GM13976 (cell line): ENCODE measurements around the gene YBX1.

Experiments
- DNase-seq: peaks from one replicate; pipeline ENCODE4 v3.0.0; 2012; ENCODE audit warnings: low spot score
- in situ Hi-C: fragments of 300-500 bp; cut with MboI; formaldehyde crosslinking; loops from one replicate; pipeline ENCODE4 v1.12.0; 2022; ENCODE audit warnings: low sequenced_read_pairs, mixed read lengths, inconsistent platforms; ENCODE audit not compliant: unreplicated experiment
- TF ChIP-seq, protein P1 (sequence below): IDR thresholded peaks from 2 replicates; pipeline ENCODE4 v1.5.1; 2012; ENCODE audit warnings: borderline replicate concordance, mild to moderate bottlenecking; ENCODE audit not compliant: insufficient read depth; ENCODE audit errors: extremely low read depth, missing control alignments, control extremely low read depth

The YBX1 gene

DNA sequence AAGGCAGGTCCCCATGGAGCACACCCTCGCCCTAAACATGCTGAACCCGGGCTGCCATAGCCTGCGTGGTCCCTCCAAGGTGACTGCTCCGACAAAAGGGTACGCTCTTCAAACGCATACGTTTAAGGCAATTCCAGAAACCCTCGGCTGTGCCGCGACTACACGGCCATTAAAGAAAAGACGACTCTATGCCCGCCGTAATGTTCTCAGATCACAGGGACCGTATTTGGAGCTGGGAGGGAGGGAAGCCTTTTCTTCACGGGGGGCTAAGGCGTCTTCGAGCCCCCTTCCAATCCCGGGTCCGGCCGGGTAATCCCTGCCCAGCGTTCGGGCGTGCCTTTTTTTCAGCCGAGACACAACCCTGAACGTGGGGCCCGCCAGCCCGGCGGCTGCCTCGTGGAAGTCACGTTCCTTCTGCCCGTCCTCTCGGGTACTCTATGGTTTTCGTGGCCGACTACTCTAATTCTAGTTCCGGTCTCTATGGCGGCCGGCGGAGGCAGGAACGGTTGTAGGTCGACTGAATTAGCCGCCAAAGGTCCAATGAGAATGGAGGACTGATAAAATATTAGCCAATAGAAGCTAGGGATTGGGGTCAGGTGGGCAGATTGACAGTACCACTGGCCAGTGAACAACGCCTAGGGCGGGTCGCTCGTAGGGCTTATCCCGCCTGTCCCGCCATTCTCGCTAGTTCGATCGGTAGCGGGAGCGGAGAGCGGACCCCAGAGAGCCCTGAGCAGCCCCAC lies at the start of gene YBX1:
Gene YBX1 (plus strand): TSS at position 678 of the 743 bp plus-strand sequence. CDS start 148 bp downstream, outside the sequence.
- TF ChIP-seq, protein P1, sequence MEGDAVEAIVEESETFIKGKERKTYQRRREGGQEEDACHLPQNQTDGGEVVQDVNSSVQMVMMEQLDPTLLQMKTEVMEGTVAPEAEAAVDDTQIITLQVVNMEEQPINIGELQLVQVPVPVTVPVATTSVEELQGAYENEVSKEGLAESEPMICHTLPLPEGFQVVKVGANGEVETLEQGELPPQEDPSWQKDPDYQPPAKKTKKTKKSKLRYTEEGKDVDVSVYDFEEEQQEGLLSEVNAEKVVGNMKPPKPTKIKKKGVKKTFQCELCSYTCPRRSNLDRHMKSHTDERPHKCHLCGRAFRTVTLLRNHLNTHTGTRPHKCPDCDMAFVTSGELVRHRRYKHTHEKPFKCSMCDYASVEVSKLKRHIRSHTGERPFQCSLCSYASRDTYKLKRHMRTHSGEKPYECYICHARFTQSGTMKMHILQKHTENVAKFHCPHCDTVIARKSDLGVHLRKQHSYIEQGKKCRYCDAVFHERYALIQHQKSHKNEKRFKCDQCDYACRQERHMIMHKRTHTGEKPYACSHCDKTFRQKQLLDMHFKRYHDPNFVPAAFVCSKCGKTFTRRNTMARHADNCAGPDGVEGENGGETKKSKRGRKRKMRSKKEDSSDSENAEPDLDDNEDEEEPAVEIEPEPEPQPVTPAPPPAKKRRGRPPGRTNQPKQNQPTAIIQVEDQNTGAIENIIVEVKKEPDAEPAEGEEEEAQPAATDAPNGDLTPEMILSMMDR, result no peak
- DNase-seq, result peak; percentile 98
- in situ Hi-C loops, result no loop called here

DNA sequence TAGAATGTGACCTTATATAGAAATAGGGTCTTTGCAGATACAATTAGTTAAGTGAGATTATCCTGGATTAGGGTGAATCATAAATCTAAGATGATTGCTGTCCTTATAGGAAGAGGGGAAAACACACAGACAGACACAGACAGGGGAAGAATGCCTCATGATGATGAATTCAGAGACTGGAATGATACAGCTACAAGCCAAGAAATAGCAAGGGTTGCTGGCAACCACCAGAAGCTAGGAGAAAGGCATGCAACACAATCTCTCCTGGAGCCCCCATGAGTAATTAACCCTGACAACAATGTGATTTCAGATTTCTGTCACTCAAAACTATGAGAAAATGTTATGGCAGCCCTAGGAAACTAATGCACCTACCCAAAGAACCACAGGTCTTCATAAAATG lies 43.1 kb upstream of the YBX1 start:
- in situ Hi-C loops, result no loop called here
- no peak for DNase-seq
- TF ChIP-seq, protein P1, result no peak

DNA sequence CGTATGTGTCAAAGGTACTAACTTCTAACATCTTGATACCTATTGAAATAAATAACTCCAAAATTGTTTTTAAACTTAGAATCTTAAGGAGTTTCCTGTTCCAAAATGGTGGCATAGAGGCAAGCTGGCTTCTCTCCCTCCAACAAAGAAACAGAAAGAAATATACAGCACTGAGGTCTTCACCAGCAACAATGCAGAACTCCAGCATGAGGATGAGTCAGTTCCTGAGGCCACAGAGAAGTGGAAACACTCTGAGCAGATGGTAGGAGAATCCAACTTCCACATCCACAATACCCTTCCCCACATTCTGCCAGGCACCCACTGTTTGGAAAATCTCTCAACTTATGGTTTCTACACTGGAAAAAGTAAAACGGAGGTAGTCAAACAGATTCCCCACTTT lies 36.2 kb upstream of the YBX1 start:
- TF ChIP-seq, protein P1, result no peak
- DNase-seq, result no peak
- in situ Hi-C loops, result no loop called here

DNA sequence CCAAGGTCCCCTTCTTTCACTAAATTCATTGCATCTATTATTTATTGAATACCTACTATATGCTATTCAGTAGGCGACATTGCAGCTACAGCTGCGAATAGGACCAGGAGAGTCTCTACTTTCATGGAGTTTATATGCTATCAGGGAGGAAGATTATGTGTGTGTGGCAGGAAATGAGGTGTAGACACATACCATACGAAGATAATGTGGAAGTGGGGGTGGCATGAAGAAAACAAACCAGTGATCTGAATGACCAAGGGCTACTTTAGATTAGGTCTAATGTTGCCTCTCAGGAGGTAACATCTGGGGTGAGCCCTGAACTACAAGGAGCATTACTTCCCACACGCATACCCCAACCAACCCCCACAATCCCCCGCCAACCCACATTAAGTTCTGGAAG lies 25.0 kb upstream of the YBX1 start:
- in situ Hi-C loops, result no loop called here
- no peak for DNase-seq
- TF ChIP-seq, protein P1, result no peak

DNA sequence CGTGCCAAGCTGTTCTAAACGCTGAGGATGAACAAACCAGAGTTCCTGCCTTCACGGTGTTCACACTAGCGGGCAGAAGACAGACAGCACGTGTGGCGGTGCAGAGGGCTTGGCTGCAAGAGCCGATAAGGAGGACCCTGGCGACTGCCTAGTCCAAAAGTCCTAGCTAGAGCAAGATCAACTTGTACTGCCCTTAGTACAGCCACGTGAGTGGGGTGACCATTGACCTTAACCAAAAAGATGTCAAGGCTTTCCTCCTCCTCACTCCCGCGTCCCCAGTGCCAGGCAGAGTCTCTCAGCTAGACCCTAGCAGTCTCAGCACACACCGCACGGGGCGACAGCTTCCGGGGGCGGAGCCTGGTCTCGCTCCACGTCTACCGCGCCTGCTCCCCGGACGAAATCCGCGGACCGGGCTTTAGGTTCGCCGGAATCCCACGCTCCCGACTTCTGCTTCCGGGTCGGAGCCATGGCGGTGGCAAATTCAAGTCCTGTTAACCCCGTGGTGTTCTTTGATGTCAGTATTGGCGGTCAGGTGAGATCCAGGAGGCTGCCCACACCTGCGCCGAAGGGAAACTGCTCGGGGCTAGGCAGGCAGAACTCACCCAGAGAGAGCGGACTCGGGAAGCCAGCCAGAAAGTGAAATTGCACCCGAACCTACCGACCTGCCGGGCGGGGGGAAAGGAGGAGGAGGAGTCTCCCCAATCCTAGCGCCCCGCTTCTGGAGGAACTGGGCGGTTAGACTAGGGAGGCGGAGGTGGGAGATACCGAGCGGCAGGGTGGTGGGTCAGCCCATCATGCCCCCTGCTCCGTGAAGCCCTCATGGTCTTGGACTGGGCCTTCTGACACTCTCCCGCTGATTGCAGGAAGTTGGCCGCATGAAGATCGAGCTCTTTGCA lies 24.0 kb upstream of the YBX1 start, which contains the start of gene PPIH:
Gene PPIH (plus strand): TSS at position 443 of the 896 bp plus-strand sequence. CDS start 24 bp downstream, at position 467.
- TF ChIP-seq, protein P1, result no peak
- peak; percentile 92 for DNase-seq
- in situ Hi-C loops, result no loop called here

DNA sequence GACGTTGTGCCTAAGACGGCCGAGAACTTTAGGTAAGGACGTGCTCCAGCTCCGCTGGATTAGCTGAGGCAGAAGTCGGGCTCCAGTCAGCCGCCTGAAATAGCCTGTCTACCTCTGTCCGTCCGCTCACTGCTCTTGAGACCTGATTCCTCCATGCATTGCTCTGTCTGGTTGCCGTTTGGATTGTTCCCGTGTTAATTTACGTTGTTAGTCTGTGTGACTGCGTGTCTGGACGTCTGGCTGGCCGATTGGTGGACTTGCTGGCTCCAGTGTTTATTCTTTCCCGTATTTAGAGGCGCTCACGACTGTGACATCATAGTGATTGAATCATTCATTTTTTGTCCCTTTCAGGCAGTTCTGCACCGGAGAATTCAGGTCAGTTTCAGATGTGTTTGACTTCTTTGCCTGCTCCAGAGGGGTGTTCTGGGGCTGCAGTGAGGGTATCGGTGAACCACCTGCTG lies 23.3 kb upstream of the YBX1 start:
- in situ Hi-C loops, result no loop called here
- DNase-seq, result no peak
- TF ChIP-seq, protein P1, result no peak
